ENCODE results near the gene ADARB2. TPM values are rescaled to one million over a fixed set of nuclear protein-coding genes. Genes with fewer than 3 reads are reported as not detected.

Gene ADARB2
- total RNA-seq, 1 experiment from 2014 or later: not detected

GRCh38 chr10:1552881-1553670 is 184.2 kb downstream of the ADARB2 start:
- BruUV-seq (replicated peaks): no TSS peak
- peaks cover 70% of the 10 kb centered on the region for H3K27me3 Mint-ChIP-seq (ENCODE audit: unreplicated experiment)
- H3K4me3 Mint-ChIP-seq (ENCODE audit: low read depth, unreplicated experiment): no peak overlapping the region
- intact Hi-C loops (cut with micrococcal nuclease; ENCODE audit: unreplicated experiment): no loop called here
- DNase-seq: no peak
- CTCF ChIA-PET: no interaction called here
- no peaks in the 10 kb centered on the region for H3K36me3 Mint-ChIP-seq (ENCODE audit: insufficient read depth, unreplicated experiment)
- H3K27ac Mint-ChIP-seq (ENCODE audit: unreplicated experiment): no peak overlapping the region
- H3K9me3 Mint-ChIP-seq (ENCODE audit: low read depth, unreplicated experiment): peaks cover 3% of the 10 kb centered on the region
- no peak for TF ChIP-seq CTCF (IDR thresholded peaks at IDR 0.05; ENCODE audit: unreplicated experiment)
- no peaks in the 10 kb centered on the region for H3K4me1 Mint-ChIP-seq (ENCODE audit: low read depth, unreplicated experiment)

- CTCF ChIA-PET: no interaction called here
- no peak overlapping the region for H3K4me3 Mint-ChIP-seq (ENCODE audit: low read depth, unreplicated experiment)
- intact Hi-C loops (cut with micrococcal nuclease; ENCODE audit: unreplicated experiment): no loop called here
- no peaks in the 10 kb centered on the region for H3K4me1 Mint-ChIP-seq (ENCODE audit: low read depth, unreplicated experiment)
- no TSS peak for BruUV-seq (replicated peaks)
- no peaks in the 10 kb centered on the region for H3K36me3 Mint-ChIP-seq (ENCODE audit: insufficient read depth, unreplicated experiment)
- no peak for TF ChIP-seq CTCF (IDR thresholded peaks at IDR 0.05; ENCODE audit: unreplicated experiment)
- DNase-seq: no peak
- peaks cover 69% of the 10 kb centered on the region for H3K27me3 Mint-ChIP-seq (ENCODE audit: unreplicated experiment)
- H3K9me3 Mint-ChIP-seq (ENCODE audit: low read depth, unreplicated experiment): peaks cover 3% of the 10 kb centered on the region
- no peak overlapping the region for H3K27ac Mint-ChIP-seq (ENCODE audit: unreplicated experiment)
Observed at GRCh38 chr10:1552406-1552805, 184.9 kb downstream of the ADARB2 start.

- Mint-ChIP-seq H3K27ac (ENCODE audit: unreplicated experiment) (no peak overlapping the region), H3K27me3 (ENCODE audit: unreplicated experiment) (peaks cover 63% of the 10 kb centered on the region), H3K4me1 (ENCODE audit: low read depth, unreplicated experiment) (no peaks in the 10 kb centered on the region), H3K9me3 (ENCODE audit: low read depth, unreplicated experiment) (peaks cover 3% of the 10 kb centered on the region), H3K4me3 (ENCODE audit: low read depth, unreplicated experiment) (no peak overlapping the region), H3K36me3 (ENCODE audit: insufficient read depth, unreplicated experiment) (no peaks in the 10 kb centered on the region)
- CTCF ChIA-PET: no interaction called here
- intact Hi-C loops (cut with micrococcal nuclease; ENCODE audit: unreplicated experiment): no loop called here
- no peak for DNase-seq
- no TSS peak for BruUV-seq (replicated peaks)
- no peak for TF ChIP-seq CTCF (IDR thresholded peaks at IDR 0.05; ENCODE audit: unreplicated experiment)
Observed at GRCh38 chr10:1551636-1552338, 185.5 kb downstream of the ADARB2 start.

GRCh38 chr10:1550616-1551015 is 186.7 kb downstream of the ADARB2 start:
- Mint-ChIP-seq H3K36me3 (ENCODE audit: insufficient read depth, unreplicated experiment) (no peaks in the 10 kb centered on the region), H3K27ac (ENCODE audit: unreplicated experiment) (no peak overlapping the region), H3K9me3 (ENCODE audit: low read depth, unreplicated experiment) (peaks cover 3% of the 10 kb centered on the region), H3K27me3 (ENCODE audit: unreplicated experiment) (peaks cover 57% of the 10 kb centered on the region), H3K4me3 (ENCODE audit: low read depth, unreplicated experiment) (no peak overlapping the region), H3K4me1 (ENCODE audit: low read depth, unreplicated experiment) (no peaks in the 10 kb centered on the region)
- intact Hi-C loops (cut with micrococcal nuclease; ENCODE audit: unreplicated experiment): no loop called here
- DNase-seq: no peak
- CTCF ChIA-PET: no interaction called here
- no peak for TF ChIP-seq CTCF (IDR thresholded peaks at IDR 0.05; ENCODE audit: unreplicated experiment)
- BruUV-seq (replicated peaks): no TSS peak

All from Calu3 (cell line).